HG02623 (cell line): ENCODE results near the gene TRIM65.

ENCODE experiments used
- ATAC-seq: cut with Tn5 transposase; IDR thresholded peaks from one replicate; pipeline ENCODE4 v1.9.1; 2021; ENCODE audit warnings: moderate library complexity; ENCODE audit not compliant: unreplicated experiment

Gene TRIM65

GRCh38 chr17:75917917-75918445, 21.2 kb upstream of the TRIM65 start:
- ATAC-seq = no peak

DNA sequence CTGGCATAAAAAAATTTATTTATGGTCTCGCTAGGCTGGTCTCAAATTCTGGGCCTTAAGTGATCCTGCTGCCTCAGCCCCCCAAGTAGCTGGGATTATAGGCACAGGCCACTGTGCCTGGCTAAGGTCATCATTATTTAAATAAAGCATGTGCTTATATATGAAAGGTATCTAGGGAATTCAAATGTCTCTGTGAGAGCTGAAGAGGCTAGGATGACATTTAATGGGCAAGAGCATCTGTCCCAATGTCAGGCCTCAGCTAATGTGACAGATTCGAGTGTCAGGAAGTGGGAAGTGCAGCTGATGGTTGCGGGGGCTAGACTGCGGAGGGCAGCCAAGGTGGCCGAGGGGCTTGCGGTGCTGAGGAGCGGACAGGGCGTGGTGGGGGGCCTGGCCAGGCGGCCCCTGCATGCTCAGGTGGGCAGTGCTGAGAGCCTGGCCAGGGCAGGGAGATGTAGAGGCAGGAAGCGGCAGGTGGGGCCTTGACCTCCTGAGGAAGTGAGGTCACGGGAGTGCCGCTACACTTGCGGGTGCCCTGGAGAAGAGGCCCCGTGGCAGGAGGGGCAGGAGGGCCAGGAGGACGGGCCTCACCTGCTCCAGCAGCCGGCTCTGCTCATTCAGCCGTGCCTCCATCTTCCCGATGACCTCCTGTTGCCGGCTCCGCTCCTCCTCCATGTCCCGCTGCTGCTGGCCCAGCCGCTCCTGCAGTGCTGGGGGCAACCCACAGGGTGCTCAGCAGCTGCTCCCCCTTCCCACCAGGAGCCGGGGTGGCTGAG, 20.6 kb upstream of the TRIM65 start:
- ATAC-seq = no peak

DNA sequence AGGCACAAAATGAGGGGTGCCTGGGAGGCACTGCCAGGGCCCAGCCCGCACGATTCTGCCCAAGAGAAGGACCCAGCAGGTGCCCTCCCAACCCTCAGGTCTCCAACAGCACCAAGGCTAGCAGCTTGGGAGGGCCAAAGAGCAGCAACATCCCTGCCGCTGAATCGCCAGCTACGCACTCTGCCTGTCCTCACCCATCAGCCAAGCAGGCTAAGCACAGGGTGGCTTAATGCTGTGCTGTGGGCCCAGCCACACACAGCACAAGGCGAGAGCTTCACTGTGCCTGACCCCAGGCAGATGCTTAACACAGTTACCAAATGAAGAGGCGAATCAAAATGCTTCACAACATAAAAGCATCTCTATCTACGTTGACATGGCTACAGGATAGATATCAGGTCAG, 18.5 kb upstream of the TRIM65 start:
- no peak for ATAC-seq

- no peak for ATAC-seq
These were observed 18.0 kb upstream of the TRIM65 start for GRCh38 chr17:75914643-75915267.

DNA sequence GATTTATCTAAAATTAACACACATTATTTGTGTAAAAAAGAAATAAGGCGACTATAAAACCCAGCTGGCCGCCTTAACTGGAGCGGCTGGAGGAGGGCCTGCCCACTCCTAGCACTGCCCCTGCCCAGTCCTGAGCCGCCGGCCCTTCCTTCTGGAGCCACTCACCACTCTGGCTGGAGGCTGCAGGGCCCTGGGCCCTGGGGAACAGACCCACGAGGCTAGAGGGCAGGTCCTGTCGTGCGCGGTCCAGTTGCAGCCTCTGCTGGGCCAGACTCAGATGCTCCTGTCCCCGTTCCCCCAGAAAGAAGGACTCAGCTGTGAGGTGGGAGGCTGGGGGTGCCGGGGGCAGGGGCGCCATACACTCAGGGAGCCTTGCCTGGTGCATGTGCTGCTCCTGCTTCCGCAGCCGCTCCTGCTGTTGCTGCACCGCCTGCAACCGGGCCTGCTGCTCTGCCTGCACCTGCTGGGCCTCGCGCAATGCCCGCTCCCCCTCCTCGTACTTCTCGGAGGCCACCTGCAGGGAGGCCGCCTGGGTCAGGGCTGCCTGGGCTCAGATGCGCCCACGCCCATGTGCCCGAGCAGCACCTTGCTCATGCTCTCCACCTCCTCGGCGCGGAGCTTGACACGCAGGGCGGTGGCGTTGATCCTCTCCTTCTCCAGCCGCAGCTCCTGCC, 16.9 kb upstream of the TRIM65 start:
- no peak for ATAC-seq

- ATAC-seq = no peak
These were observed 13.9 kb upstream of the TRIM65 start for GRCh38 chr17:75910699-75911098.

- ATAC-seq = no peak
These were observed 13.1 kb upstream of the TRIM65 start for GRCh38 chr17:75909812-75910274.

DNA sequence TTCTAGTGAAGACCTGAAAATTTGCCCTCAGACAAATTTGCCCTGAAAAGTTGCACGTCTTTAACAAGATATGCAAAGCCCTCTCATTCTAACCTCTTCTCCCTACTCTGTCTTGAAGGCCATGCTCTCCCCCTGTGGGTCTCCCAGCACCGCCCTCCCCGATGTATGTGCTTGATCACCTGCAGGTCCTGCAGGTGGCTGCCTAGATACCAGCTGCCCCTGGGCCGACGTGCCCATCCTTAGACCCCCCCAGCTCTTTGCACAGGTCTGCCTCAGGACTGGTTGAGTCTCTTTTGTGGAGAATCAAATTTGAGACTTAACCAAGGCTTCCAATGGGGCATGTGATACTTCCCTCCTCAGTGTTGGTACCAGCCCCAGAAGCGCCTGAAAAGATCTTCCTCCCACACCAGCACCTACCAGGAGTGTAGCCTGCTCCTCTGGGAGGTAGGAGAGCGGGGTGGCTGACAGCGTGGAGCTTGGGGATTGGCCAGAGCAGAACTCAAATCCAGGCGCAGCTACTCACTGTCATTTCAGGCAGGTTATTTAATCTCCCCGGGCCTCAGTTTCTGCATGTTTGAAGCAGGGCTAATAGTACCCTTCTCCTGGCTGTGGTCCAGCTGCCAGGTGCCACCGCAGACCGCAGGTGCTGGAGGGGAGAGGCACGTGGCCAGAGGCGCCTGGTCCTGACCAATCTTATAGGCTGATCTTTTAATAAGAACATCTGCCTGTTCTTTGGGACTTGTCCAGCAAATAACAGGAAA, 12.5 kb upstream of the TRIM65 start:
- no peak for ATAC-seq

- ATAC-seq = no peak
These were observed 11.4 kb upstream of the TRIM65 start for GRCh38 chr17:75908201-75908600.

DNA sequence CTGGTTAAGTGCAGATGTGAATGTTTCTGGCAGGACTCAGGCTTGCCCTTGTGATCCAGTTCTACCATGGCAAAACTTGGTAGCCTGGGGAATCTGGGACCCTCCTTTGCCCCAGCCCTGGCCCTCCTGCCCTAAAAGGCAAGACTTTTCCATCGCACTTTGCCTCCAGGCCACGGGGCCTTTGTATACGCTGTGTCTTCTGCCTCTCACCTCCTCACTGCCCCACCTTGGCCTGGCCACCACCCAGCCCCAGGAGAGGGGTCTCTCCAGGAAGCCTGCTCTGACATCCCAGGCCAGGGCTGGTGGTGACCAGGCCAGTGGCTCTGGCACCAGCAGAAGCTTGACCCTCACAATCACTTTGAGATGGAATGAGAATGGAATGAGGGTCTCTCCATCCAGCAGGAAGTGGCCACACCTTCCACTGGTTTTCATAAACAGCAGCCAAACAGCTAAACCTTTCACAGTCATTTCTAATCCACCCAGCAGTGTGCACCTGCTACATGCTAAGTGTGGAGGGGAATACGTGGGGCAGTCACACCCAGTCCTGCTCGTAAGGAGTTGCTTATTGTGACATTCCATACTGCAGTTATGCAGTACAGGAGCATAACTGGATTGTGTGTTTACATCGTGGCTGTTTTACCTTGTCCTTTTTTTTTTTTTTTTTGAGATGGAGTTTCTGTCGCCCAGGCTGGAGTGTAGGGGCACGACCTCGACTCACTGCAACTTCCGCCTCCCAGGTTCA, 9.6 kb upstream of the TRIM65 start:
- ATAC-seq = no peak

DNA sequence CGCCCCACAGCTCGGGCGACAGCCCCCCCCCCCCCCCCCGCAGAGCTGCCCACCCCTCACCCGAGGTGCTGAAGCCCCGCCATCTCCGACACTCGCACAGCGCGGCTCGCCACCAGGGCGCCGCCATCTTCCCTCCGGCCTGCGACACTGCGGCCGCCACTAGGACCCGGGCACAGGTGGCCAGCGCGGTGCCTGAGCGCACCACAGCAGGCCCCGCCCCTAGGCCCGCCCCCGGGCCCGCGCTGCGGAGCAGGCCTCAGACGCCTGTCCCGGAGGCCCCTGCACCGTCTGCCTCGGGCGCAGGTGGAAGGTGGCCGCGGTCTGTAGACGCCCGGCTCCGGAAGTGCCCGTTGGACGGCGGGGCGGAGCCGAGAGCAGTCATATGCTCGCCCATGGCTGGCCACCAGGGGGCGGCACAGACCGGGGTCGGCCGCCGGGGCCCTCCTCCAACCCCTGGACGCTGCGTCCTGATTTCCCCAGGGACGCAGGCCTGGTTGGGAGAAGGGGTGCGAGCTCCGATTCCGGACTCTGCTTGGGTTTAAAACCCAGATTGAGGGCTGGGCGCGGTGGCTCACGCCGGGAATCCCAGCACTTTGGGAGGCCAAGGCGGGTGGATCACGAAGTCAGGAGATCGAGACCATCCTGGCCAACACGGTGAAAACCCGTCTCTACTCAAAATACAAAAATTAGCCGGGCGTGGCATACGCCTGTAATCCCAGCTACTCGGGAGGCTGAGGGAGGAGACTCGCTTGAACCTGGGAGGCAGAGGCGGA, 8.2 kb upstream of the TRIM65 start, which contains the start of gene MRPL38:
MRPL38 (minus strand) TSS at position 136 of the 773 bp plus-strand sequence; CDS start at position 127, 9 bp downstream.
- ATAC-seq = peak; percentile 92

GRCh38 chr17:75902406-75902805, 5.7 kb upstream of the TRIM65 start:
- no peak for ATAC-seq

DNA sequence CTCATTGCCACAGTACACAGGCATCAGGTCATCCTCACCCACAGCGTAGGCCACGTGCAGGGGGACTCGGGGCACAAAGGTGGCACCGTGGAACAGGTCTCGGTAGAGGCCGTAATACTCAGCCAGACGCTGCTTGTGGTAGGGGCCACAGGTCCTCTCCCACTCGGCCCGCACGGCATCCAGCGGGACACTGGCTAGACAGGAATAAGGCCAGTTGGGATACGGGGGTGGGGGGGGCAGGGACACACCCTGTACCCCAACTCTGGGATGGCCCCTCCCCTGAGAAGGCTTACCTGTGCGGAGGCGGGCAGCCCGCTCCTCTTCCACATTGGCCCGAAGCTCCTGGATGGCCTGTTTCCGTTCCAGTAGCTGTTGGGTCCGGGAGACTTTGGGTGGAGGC, 5.0 kb upstream of the TRIM65 start:
- no peak for ATAC-seq

DNA sequence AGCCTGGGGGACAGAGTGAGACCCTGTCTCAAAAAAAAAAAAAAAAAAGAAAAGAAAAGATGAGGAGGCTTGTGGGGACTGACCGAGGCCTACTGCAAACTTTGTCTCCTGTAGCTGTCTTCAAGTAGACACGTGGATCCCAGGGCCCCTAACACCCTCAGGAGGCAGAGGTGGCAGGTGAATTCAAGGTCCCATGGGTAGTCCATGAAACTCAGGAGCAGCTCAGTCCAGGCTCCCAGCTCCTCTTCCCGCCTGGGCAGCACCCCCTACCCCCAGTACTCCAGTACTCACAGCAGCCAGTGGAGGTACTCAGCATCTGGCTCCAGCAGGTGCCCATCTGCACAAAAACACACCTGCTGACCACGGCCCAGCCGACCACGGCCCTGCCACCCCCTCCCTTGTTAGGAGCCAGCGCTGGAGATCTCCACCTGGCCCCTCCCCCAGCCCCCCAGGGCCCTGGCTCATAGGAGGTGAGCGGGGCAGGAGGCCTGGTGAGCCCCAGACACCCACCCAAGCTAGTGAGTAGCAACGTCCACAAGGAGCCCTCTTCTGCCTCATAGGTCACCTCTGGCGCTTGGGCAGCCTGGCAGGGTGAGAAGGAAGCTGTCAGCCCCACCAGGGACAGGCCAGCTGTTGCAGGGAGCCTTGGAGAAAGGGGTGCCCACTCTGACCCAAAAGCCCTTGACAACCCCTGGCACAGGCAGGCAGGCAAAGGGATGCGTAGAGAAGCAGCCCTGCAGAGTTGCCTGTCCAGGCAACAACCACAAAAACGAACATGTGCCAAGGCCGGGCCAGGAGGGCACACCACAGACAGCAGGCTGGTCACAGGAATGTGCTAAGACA, 4.2 kb upstream of the TRIM65 start:
- ATAC-seq = no peak

GRCh38 chr17:75899767-75900468, 3.2 kb upstream of the TRIM65 start:
- ATAC-seq = no peak

DNA sequence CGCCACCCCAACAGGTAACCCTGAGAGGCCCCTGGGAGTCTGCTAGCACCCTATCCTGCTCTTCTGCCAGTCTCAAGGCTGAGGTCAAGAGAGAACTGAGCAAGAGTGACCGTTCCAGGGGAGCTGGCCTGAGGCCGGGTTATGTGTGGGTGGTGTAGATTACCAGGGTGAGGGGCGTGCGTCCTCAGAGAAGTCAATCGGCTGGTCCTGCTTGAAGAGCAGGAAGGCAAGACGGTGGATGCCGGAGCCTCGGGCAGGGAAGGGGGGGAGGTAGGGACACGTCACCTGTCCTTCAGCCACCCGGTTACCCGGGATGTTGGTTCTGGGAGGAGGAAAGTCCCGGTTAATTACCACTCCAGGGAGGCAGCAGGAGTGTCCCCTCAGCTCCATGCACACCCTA, 2.6 kb upstream of the TRIM65 start:
- ATAC-seq = no peak

DNA sequence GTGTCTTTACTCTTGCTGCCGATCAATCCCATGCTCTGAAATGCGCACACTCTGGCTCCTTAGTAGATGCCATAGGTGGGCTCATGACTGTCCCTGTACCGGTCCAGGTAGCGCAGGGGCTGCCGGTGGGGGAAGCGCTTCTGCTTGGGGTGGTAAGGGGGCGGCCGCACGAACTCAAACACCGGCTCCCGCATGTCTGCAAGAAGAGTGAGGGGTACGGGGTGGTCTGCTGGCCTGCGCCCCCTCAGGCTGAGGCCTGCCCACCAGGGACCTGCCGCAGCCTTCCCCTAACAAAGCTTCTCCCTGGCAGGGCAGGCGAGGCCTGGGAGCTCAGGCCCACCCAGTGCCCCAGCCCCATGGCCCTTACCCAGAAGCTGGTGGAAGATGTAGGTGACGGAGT, 2.0 kb upstream of the TRIM65 start:
- no peak for ATAC-seq

DNA sequence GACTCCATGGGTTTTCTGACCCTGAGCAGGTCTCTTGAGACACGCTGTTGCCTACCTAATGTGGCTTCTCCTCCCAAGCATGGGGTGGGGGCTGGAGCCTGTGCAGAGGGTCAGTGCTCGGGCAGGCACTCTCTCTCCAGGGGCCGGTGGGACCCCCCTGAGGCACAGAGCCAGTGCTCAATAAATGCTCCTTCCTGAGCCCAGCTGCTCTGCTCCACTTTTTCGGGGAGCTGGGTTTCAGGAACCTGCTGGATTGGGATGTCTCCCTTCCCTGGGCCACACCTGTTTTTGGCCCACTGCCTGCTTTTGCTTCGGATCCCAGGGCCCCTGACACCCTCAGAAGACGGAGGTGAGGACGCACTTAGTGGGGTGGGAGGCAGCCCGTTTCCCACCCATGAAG, 1.3 kb upstream of the TRIM65 start:
- ATAC-seq = no peak
